HepG2 (cell line): ENCODE results near the gene OBI1. TPM values are rescaled to one million over a fixed set of nuclear protein-coding genes. Genes with fewer than 3 reads are reported as not detected.

Source experiments
- GTF3A ChIP-seq: sonication (generic); formaldehyde crosslinking; conservative IDR thresholded peaks from 2 replicates; pipeline ENCODE4 v1.4.0; 2020; ENCODE audit warnings: mild to moderate bottlenecking, missing genetic modification reagents
- HNRNPLL ChIP-seq: fragments of 200-400 bp; formaldehyde crosslinking; IDR thresholded peaks from 2 replicates; pipeline ENCODE4 v1.6.1; 2017; ENCODE audit warnings: mild to moderate bottlenecking, low read depth, low read length; ENCODE audit not compliant: poor library complexity, severe bottlenecking
- JUN ChIP-seq: sonication (generic); formaldehyde crosslinking; IDR thresholded peaks from 2 replicates; pipeline ENCODE4 v1.4.0; 2020; ENCODE audit warnings: mild to moderate bottlenecking, missing genetic modification reagents
- KDM2A ChIP-seq: sonication (generic); formaldehyde crosslinking; IDR thresholded peaks from 2 replicates; pipeline ENCODE4 v1.4.0; 2020; ENCODE audit warnings: low read depth, missing genetic modification reagents, borderline replicate concordance
- MATR3 ChIP-seq: sonication (generic); formaldehyde crosslinking; IDR thresholded peaks from 2 replicates; pipeline ENCODE4 v1.4.0; 2020; ENCODE audit warnings: missing genetic modification reagents
- MBNL3 ChIP-seq: fragments of 250-450 bp; sonication (Bioruptor Pico); conservative IDR thresholded peaks from 2 replicates; pipeline ENCODE4 v1.8.0; 2022; ENCODE audit warnings: mild to moderate bottlenecking, inconsistent platforms
- MYC ChIP-seq: sonication (generic); formaldehyde crosslinking; IDR thresholded peaks from 2 replicates; pipeline ENCODE4 v1.9.0; 2021; ENCODE audit warnings: missing genetic modification reagents, borderline replicate concordance
- PAF1 ChIP-seq: IDR thresholded peaks from 2 replicates; pipeline ENCODE4 v1.6.1; 2016; ENCODE audit warnings: missing genetic modification reagents, missing compliant biosample characterization
- PHF8 ChIP-seq: sonication (generic); formaldehyde crosslinking; IDR thresholded peaks from 2 replicates; pipeline ENCODE4 v1.5.0; 2020; ENCODE audit warnings: missing genetic modification reagents
- SOX6 ChIP-seq, 2 experiments: fragments of 450-650 bp in 1 of 2; sonication (generic) in 1 of 2; formaldehyde crosslinking in 1 of 2; IDR thresholded peaks; 2 replicates each; pipeline versions ENCODE4 v1.4.0 to v1.6.1; 2017 to 2020; ENCODE audit warnings: antibody characterized with exemption in 1 of 2, mild to moderate bottlenecking in 1 of 2, missing genetic modification reagents in 1 of 2
- STAT5B ChIP-seq: sonication (generic); formaldehyde crosslinking; IDR thresholded peaks from 2 replicates; pipeline ENCODE4 v1.4.0; 2020; ENCODE audit warnings: missing genetic modification reagents
- TBX3 ChIP-seq: fragments of 450-650 bp; IDR thresholded peaks from 2 replicates; pipeline ENCODE4 v1.6.1; 2017; ENCODE audit warnings: antibody characterized with exemption, mild to moderate bottlenecking, inconsistent platforms, borderline replicate concordance
- ZFP82 ChIP-seq: sonication (generic); formaldehyde crosslinking; IDR thresholded peaks from 2 replicates; pipeline ENCODE4 v1.5.1; 2020; ENCODE audit warnings: mild to moderate bottlenecking, missing genetic modification reagents, borderline replicate concordance
- ZKSCAN8 ChIP-seq: IDR thresholded peaks from 2 replicates; pipeline ENCODE4 v1.6.1; 2016; ENCODE audit warnings: borderline replicate concordance, missing genetic modification reagents, missing compliant biosample characterization
- ZMYM2 ChIP-seq: sonication (generic); formaldehyde crosslinking; IDR thresholded peaks from 2 replicates; pipeline ENCODE4 v1.8.0; 2022; ENCODE audit warnings: mild to moderate bottlenecking, missing genetic modification reagents
- ZNF501 ChIP-seq: sonication (generic); formaldehyde crosslinking; IDR thresholded peaks from 2 replicates; pipeline ENCODE4 v1.5.1; 2020; ENCODE audit warnings: mild to moderate bottlenecking, moderate library complexity, missing genetic modification reagents
- ZNF605 ChIP-seq: sonication (generic); formaldehyde crosslinking; IDR thresholded peaks from 2 replicates; pipeline ENCODE4 v1.8.0; 2022; ENCODE audit warnings: mild to moderate bottlenecking, missing genetic modification reagents
- ZNF629 ChIP-seq: sonication (generic); formaldehyde crosslinking; conservative IDR thresholded peaks from 2 replicates; pipeline ENCODE4 v1.5.0; 2020; ENCODE audit warnings: missing genetic modification reagents
- polyA plus RNA-seq, 8 experiments: library from polyadenylated mRNA; depleted of rRNA in 3 of 8; stranded (reverse) in 7 of 8; unstranded in 1 of 8; fragments of >200 nt; fragmentation: Illumina TruSeq in 4 of 8; extraction: Trizol in 4 of 8; gene quantifications; 2 replicates each; pipeline versions ENCODE4 v1.2.1 to v1.2.3, GENCODE V29; 2011 to 2016; ENCODE audit warnings: low read depth in 4 of 8, missing spikeins in 1 of 8, mixed read lengths in 1 of 8; ENCODE audit not compliant: insufficient read depth in 1 of 8
- total RNA-seq, 5 experiments: library from RNA; depleted of rRNA; stranded (reverse); fragments of >200 nt; fragmentation: Illumina TruSeq; extraction: Trizol; gene quantifications; 2 replicates each; pipeline ENCODE4 v1.2.3, GENCODE V29; 2016; ENCODE audit warnings: low read depth in 1 of 5
- TF ChIP-seq, protein P1 (sequence below): sonication (generic); formaldehyde crosslinking; IDR thresholded peaks from 2 replicates; pipeline ENCODE4 v1.4.0; 2020; ENCODE audit warnings: missing genetic modification reagents
- TF ChIP-seq, protein P2 (sequence below): IDR thresholded peaks from 2 replicates; pipeline ENCODE4 v1.6.1; 2012; ENCODE audit warnings: inconsistent platforms
- TF ChIP-seq, protein P3 (sequence below): sonication (generic); formaldehyde crosslinking; IDR thresholded peaks from 2 replicates; pipeline ENCODE4 v1.8.0; 2022; ENCODE audit warnings: missing genetic modification reagents, mild to moderate bottlenecking, moderate library complexity, borderline replicate concordance
- TF ChIP-seq, protein P4 (sequence below): sonication (generic); formaldehyde crosslinking; IDR thresholded peaks from 2 replicates; pipeline ENCODE4 v1.9.0; 2021; ENCODE audit warnings: missing genetic modification reagents, borderline replicate concordance

The OBI1 gene
- total and polyA plus RNA-seq, 2 of the 13 experiments (the other 11 are each of a cell fraction or from before 2014, with no cell fraction given): 7.8 to 23.5 TPM

DNA sequence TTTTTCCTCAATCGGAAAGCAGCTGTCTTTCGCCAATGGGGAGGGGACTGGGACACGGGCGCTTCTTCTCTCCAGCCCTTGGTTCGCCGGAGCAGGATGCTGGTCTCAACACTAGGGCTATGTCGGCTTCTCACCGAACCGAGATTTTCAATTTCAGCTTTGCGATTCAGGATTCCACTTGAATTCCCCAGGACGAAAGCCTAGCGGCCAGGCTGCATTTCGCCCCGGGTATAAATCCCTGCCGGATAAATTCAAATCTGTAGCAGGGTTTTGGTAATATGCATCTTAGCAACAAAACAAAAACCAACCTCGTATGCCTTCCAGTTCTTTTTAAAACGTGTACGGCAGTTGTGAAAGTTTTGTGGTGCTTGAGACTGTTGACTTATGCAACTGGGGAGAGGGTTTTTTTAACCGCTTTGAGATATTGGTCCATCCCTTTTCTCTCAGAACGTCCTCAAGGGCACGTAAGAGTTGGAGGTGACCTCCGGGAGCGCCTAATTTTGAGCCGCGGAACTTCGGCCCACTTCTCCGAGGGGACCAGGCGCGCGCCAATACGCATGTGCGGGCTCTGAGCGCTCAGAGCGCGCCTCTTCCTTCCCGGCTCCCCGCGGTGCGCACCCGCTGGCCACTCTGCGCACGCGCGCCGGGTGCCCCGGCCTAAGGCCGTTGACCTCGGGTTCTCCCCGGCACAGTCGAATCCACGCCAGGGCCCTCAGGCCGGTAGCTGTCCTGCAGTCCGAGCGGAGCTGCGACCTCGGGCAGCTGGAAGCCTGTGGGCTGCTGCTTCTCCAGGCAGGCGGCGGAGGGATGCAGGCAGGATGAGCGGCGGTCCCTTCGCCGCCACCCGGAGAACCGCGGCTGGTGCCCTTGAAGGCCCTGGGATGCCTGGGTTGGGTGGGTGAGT is 63.2 kb downstream of the OBI1 start (continued):
- TF ChIP-seq, protein P1, sequence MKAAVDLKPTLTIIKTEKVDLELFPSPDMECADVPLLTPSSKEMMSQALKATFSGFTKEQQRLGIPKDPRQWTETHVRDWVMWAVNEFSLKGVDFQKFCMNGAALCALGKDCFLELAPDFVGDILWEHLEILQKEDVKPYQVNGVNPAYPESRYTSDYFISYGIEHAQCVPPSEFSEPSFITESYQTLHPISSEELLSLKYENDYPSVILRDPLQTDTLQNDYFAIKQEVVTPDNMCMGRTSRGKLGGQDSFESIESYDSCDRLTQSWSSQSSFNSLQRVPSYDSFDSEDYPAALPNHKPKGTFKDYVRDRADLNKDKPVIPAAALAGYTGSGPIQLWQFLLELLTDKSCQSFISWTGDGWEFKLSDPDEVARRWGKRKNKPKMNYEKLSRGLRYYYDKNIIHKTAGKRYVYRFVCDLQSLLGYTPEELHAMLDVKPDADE (CRISPR knock-in tag): no peak
- TF ChIP-seq ZMYM2 (CRISPR knock-in tag) (no peak), MYC (peak; percentile 39; the same call in 1 of the 2 replicates), PHF8 (peak; percentile 43), ZNF501 (CRISPR knock-in tag) (0 out of 2 replicates have a peak, but pooled peaks have one; percentile 39), ZKSCAN8 (CRISPR knock-in tag) (no peak), KDM2A (0 out of 2 replicates have a peak, but pooled peaks have one; percentile 32), HNRNPLL (peak; percentile 44), MATR3 (no peak), MBNL3 (CRISPR knock-in tag) (no peak), ZNF629 (CRISPR knock-in tag) (peak; percentile 77), SOX6 (IDR thresholded peaks at IDR 0.05) (no peak), SOX6 (CRISPR knock-in tag; IDR thresholded peaks at IDR 0.05) (no peak), GTF3A (CRISPR knock-in tag) (no peak), TBX3 (no peak), JUN (no peak), PAF1 (CRISPR knock-in tag) (no peak), ZFP82 (CRISPR knock-in tag) (no peak), ZNF605 (CRISPR knock-in tag) (0 out of 2 replicates have a peak, but pooled peaks have one; percentile 19), STAT5B (CRISPR knock-in tag) (no peak)
- TF ChIP-seq, protein P2, sequence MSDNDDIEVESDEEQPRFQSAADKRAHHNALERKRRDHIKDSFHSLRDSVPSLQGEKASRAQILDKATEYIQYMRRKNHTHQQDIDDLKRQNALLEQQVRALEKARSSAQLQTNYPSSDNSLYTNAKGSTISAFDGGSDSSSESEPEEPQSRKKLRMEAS: peak; percentile 29; the same call in 1 of the 2 replicates
- TF ChIP-seq, protein P3, sequence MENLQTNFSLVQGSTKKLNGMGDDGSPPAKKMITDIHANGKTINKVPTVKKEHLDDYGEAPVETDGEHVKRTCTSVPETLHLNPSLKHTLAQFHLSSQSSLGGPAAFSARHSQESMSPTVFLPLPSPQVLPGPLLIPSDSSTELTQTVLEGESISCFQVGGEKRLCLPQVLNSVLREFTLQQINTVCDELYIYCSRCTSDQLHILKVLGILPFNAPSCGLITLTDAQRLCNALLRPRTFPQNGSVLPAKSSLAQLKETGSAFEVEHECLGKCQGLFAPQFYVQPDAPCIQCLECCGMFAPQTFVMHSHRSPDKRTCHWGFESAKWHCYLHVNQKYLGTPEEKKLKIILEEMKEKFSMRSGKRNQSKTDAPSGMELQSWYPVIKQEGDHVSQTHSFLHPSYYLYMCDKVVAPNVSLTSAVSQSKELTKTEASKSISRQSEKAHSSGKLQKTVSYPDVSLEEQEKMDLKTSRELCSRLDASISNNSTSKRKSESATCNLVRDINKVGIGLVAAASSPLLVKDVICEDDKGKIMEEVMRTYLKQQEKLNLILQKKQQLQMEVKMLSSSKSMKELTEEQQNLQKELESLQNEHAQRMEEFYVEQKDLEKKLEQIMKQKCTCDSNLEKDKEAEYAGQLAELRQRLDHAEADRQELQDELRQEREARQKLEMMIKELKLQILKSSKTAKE (CRISPR knock-in tag): 0 out of 2 replicates have a peak, but pooled peaks have one; percentile 23
- TF ChIP-seq, protein P4, sequence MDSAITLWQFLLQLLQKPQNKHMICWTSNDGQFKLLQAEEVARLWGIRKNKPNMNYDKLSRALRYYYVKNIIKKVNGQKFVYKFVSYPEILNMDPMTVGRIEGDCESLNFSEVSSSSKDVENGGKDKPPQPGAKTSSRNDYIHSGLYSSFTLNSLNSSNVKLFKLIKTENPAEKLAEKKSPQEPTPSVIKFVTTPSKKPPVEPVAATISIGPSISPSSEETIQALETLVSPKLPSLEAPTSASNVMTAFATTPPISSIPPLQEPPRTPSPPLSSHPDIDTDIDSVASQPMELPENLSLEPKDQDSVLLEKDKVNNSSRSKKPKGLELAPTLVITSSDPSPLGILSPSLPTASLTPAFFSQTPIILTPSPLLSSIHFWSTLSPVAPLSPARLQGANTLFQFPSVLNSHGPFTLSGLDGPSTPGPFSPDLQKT (CRISPR knock-in tag): no peak
